Vagina (tissue), 2 donors: ENCODE data around the gene SMARCA2. TPM values are rescaled to one million over a fixed set of nuclear protein-coding genes. Genes with fewer than 3 reads are reported as not detected.

ENCODE experiments used
- DNase-seq, 2 donors: peaks; one replicate each; pipeline ENCODE4 v3.0.0-alpha.2; 2017; ENCODE audit errors: extremely low spot score in 2 of 2
- H3K27ac ChIP-seq: fragments of 200-600 bp; sonication (generic); one replicate; pipeline ENCODE4 v1.5.1; 2019
- H3K27me3 ChIP-seq: fragments of 200-600 bp; sonication (generic); one replicate; pipeline ENCODE4 v1.5.1; 2019
- H3K36me3 ChIP-seq, 2 donors: fragments of 200-600 bp; sonication (generic); one replicate each; pipeline ENCODE4 v1.5.1; 2017 to 2019
- H3K4me1 ChIP-seq: fragments of 200-600 bp; sonication (generic); one replicate; pipeline ENCODE4 v1.5.1; 2019
- H3K4me3 ChIP-seq, 2 donors: fragments of 200-600 bp; sonication (generic); 1 replicate in 1 of 2; 2 replicates in 1 of 2; pipeline ENCODE4 v1.5.1; 2016 to 2019
- H3K9me3 ChIP-seq: fragments of 200-600 bp; sonication (generic); one replicate; pipeline ENCODE4 v1.5.1; 2019
- CTCF ChIP-seq, 3 experiments: fragments of 450-650 bp in 2 of 3; fragments of 200-600 bp in 1 of 3; sonication (generic) in 1 of 3; IDR thresholded peaks; one replicate each; pipeline ENCODE4 v1.5.1; 2017 to 2019; ENCODE audit warnings: antibody characterized with exemption in 3 of 3, mild to moderate bottlenecking in 2 of 3, moderate library complexity in 2 of 3
- POLR2A ChIP-seq, 2 donors: fragments of 450-650 bp; IDR thresholded peaks; one replicate each; pipeline ENCODE4 v1.6.1; 2017; ENCODE audit warnings: antibody characterized with exemption in 2 of 2, mild to moderate bottlenecking in 2 of 2, moderate library complexity in 2 of 2
- POLR2AphosphoS5 ChIP-seq, 2 donors: sonication (generic); formaldehyde crosslinking; IDR thresholded peaks; one replicate each; pipeline ENCODE4 v1.9.0; 2017; ENCODE audit warnings: antibody characterized with exemption in 2 of 2, mild to moderate bottlenecking in 2 of 2, low read depth in 1 of 2; ENCODE audit not compliant: insufficient read depth in 1 of 2
- intact Hi-C: fragments of 100-400 bp; cut with DNase I; formaldehyde crosslinking; loops from one replicate; pipeline ENCODE4 v1.15.1; 2023
- total RNA-seq: library from RNA; depleted of rRNA; stranded (reverse); fragments of >200 nt; gene quantifications from one replicate; pipeline ENCODE4 v1.2.3, GENCODE V29; 2016

SMARCA2 gene
- total RNA-seq, 1 donor from 2014 or later: 98.0 TPM

DNA sequence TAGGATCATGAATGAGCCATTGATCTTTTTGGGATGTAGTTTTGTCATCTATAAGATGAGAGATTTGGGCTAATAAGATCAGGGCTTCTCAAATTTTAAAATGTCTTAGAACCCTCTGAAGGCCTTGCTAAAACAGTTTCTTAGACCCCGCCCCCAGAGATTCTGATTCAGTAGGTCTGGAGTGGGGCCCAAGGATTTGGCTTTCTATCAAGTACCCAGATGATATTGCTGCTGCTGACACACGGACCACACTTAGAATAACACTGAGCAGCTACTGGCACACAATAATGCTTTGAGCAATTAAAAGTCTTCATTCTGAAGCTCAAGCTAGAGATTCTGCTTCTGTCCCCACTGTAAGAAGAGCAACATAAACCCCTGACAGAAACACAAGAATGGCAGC is 216.7 kb downstream of the SMARCA2 start:
- H3K27ac ChIP-seq: no peak overlapping the region
- H3K9me3 ChIP-seq: no peaks in the 10 kb centered on the region
- peaks cover 14% of the 10 kb centered on the region for H3K4me1 ChIP-seq
- H3K36me3 ChIP-seq: no peaks in the 10 kb centered on the region
- H3K27me3 ChIP-seq: no peaks in the 10 kb centered on the region
- intact Hi-C loops: no loop called here
- TF ChIP-seq POLR2AphosphoS5 (IDR thresholded peaks at IDR 0.05; ENCODE audit: insufficient read depth in 1 of 2, low read depth in 1 of 2) (no peak), CTCF (IDR thresholded peaks at IDR 0.05) (no peak), POLR2A (IDR thresholded peaks at IDR 0.05) (no peak)
- DNase-seq: no peak
- no peak overlapping the region for H3K4me3 ChIP-seq

GRCh38 chr9:2233274-2233673 is 218.1 kb downstream of the SMARCA2 start:
- DNase-seq: no peak
- H3K4me1 ChIP-seq: peaks cover 14% of the 10 kb centered on the region
- no peaks in the 10 kb centered on the region for H3K36me3 ChIP-seq
- no peaks in the 10 kb centered on the region for H3K27me3 ChIP-seq
- H3K4me3 ChIP-seq: no peak overlapping the region
- no peak overlapping the region for H3K27ac ChIP-seq
- TF ChIP-seq POLR2AphosphoS5 (IDR thresholded peaks at IDR 0.05; ENCODE audit: insufficient read depth in 1 of 2, low read depth in 1 of 2) (no peak), CTCF (IDR thresholded peaks at IDR 0.05) (no peak), POLR2A (IDR thresholded peaks at IDR 0.05) (no peak)
- H3K9me3 ChIP-seq: no peaks in the 10 kb centered on the region
- intact Hi-C loops: no loop called here

DNA sequence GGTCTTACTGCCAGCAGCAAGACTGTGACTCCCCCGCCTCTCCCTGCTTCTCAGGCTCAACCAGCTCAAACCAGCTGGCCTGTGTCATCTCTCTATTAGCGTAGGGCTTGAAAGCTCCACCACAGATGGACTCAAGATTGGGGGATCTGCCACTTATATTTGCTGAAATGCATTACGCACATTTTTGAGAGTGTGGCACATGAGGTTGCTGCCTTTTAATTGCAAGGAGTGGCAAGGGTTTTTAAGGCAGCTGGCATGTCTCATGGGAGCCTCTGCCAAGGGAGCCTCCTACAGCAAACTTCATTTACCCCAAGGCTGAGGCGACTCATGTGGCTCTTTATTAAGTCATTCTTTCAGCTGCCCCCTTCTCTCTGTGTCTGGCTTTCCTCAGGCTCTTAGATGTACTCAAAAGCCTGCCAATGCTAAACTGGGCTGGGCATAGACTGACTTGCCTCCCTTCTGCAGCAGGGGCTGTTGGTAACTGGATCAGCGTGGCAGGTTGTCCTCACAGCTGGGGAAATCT is 219.3 kb downstream of the SMARCA2 start:
- H3K9me3 ChIP-seq: no peaks in the 10 kb centered on the region
- H3K4me3 ChIP-seq: no peak overlapping the region
- no peaks in the 10 kb centered on the region for H3K36me3 ChIP-seq
- intact Hi-C loops: no loop called here
- DNase-seq: no peak
- TF ChIP-seq POLR2AphosphoS5 (IDR thresholded peaks at IDR 0.05; ENCODE audit: insufficient read depth in 1 of 2, low read depth in 1 of 2) (no peak), POLR2A (IDR thresholded peaks at IDR 0.05) (no peak), CTCF (IDR thresholded peaks at IDR 0.05) (no peak)
- no peaks in the 10 kb centered on the region for H3K27me3 ChIP-seq
- no peak overlapping the region for H3K27ac ChIP-seq
- H3K4me1 ChIP-seq: peaks cover 14% of the 10 kb centered on the region

DNA sequence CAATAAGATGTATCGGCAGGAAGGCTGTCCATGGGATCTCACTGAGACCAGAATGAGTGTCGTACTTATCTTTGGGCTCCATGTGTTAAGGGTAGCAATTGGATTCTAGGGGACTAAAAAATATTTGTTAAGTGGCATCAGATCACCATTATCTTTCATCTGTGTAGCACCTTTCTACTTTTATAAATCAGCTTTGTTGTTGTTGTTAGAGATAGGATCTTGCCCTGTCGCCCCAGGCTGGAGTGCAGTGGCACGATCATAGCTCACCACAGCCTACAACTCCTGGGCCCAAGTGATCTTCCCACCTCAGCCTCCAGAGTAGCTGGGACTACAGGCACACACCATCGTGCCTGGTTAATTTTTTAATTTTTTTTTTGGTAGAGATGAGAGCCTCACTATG is 220.5 kb downstream of the SMARCA2 start:
- TF ChIP-seq POLR2AphosphoS5 (IDR thresholded peaks at IDR 0.05; ENCODE audit: insufficient read depth in 1 of 2, low read depth in 1 of 2) (no peak), POLR2A (IDR thresholded peaks at IDR 0.05) (no peak), CTCF (IDR thresholded peaks at IDR 0.05) (no peak)
- Histone ChIP-seq H3K9me3 (no peaks in the 10 kb centered on the region), H3K4me3 (no peak overlapping the region), H3K27me3 (no peaks in the 10 kb centered on the region), H3K4me1 (peaks cover 14% of the 10 kb centered on the region), H3K36me3 (no peaks in the 10 kb centered on the region), H3K27ac (no peak overlapping the region)
- DNase-seq: no peak
- intact Hi-C loops: no loop called here

- TF ChIP-seq POLR2AphosphoS5 (IDR thresholded peaks at IDR 0.05; ENCODE audit: insufficient read depth in 1 of 2, low read depth in 1 of 2) (no peak), CTCF (IDR thresholded peaks at IDR 0.05) (no peak), POLR2A (IDR thresholded peaks at IDR 0.05) (no peak)
Measured at GRCh38 chr9:2236850-2237249, 221.7 kb downstream of the SMARCA2 start.

More at GRCh38 chr9:2236850-2237249, 221.7 kb downstream of the SMARCA2 start:
- Histone ChIP-seq H3K9me3 (no peaks in the 10 kb centered on the region), H3K27me3 (no peaks in the 10 kb centered on the region), H3K36me3 (no peaks in the 10 kb centered on the region), H3K4me1 (peaks cover 14% of the 10 kb centered on the region), H3K27ac (no peak overlapping the region), H3K4me3 (no peak overlapping the region)
- no peak for DNase-seq
- intact Hi-C loops: no loop called here
